ENCODE measurements around the gene SIX5. TPM values are rescaled to one million over a fixed set of nuclear protein-coding genes. Genes with fewer than 3 reads are reported as not detected.

Gene SIX5
- total and polyA plus RNA-seq, 9 of the 15 experiments (the other 6 are each of a cell fraction or from before 2014, with no cell fraction given) = 1.4 to 17.2 (median 7.4) TPM; not detected in 2

- no peak overlapping the region for H3K27ac ChIP-seq (ENCODE audit: extremely low read depth, low read depth, low read length)
- H3K79me2 ChIP-seq (ENCODE audit: control insufficient read depth, insufficient read depth, low read length) = no peaks in the 10 kb centered on the region
- H3K36me3 ChIP-seq (ENCODE audit: control insufficient read depth, insufficient read depth, low read length) = no peaks in the 10 kb centered on the region
- H2AFZ ChIP-seq (ENCODE audit: low read depth, low read length) = no peak overlapping the region
- FAIRE-seq (no peak), ATAC-seq (no peak), DNase-seq (ENCODE audit: extremely low read depth in 1 of 4, low spot score in 3 of 4) (no peak)
- intact Hi-C loops (cut with micrococcal nuclease) (no loop called here), in situ Hi-C loops (cut with MboI) (no loop called here)
- H3K27me3 ChIP-seq (ENCODE audit: control insufficient read depth in 2 of 2, insufficient read depth in 2 of 2, low read length in 2 of 2) = no peaks in the 10 kb centered on the region
- peaks cover 0 to 3% of the 10 kb centered on the region in 2 experiments; a peak in 3 of 5 replicates for H3K4me1 ChIP-seq (replicated peaks in 1 of 2; ENCODE audit: control insufficient read depth in 2 of 2, insufficient read depth in 2 of 2, low read length in 2 of 2)
- POLR2A ChIA-PET = interaction anchor here (0.6 to 1.9 kb wide), 3 partner anchors 23 to 152 kb away, joined by 3 to 4 read pairs (median 3); partner anchors contain the start of gene SIX5
- WGBS (ENCODE audit: insufficient coverage, low coverage, missing lambda C conversion rate) = 73% methylated on average over 5 of the region's 6 CpGs
- no peak overlapping the region for H3K9ac ChIP-seq (ENCODE audit: insufficient read depth in 1 of 2, low read depth in 2 of 2, low read length in 2 of 2)
- H3K9me3 ChIP-seq (replicated peaks; ENCODE audit: control insufficient read depth, insufficient read depth, low read depth, low read length) = no peaks in the 10 kb centered on the region
- no peaks in the 10 kb centered on the region for H3K9me1 ChIP-seq (ENCODE audit: control insufficient read depth, insufficient read depth, low read length)
- H3K4me2 ChIP-seq (ENCODE audit: insufficient read depth, low read length) = no peak overlapping the region
- H4K20me1 ChIP-seq (replicated peaks; ENCODE audit: control insufficient read depth, insufficient read depth, low read length) = no peaks in the 10 kb centered on the region
- CTCF ChIA-PET (ENCODE audit: low intra/inter-chr PET ratio) = no interaction called here
- H3K4me3 ChIP-seq = no peak overlapping the region
- no TSS peak for BruUV-seq (replicated peaks)
- no peak for TF ChIP-seq CSDE1 (IDR thresholded peaks at IDR 0.05)
- TF ChIP-seq ZNF511 (CRISPR knock-in tag; IDR thresholded peaks at IDR 0.05) = no peak
- TF ChIP-seq MBD1 (CRISPR knock-in tag; IDR thresholded peaks at IDR 0.05) = no peak
- no peak for TF ChIP-seq SIRT6 (IDR thresholded peaks at IDR 0.05; ENCODE audit: low read depth, low read length)
- TF ChIP-seq ZNF518B (CRISPR knock-in tag; IDR thresholded peaks at IDR 0.05) = no peak
- TF ChIP-seq CREBBP (IDR thresholded peaks at IDR 0.05; ENCODE audit: low read depth, low read length) = no peak
- no peak for TF ChIP-seq ZNF282 (CRISPR knock-in tag; IDR thresholded peaks at IDR 0.05)
These were observed 23.4 kb downstream of the SIX5 start for GRCh38 chr19:45745606-45746005.
